Naive thymus-derived CD8-positive, alpha-beta T cell (primary cell): ENCODE measurements around the gene SLAMF1. TPM values are rescaled to one million over a fixed set of nuclear protein-coding genes. Genes with fewer than 3 reads are reported as not detected.

Source experiments
- ATAC-seq, 2 donors: fragments of 150-1000 bp; cut with Tn5 transposase in 1 of 2; sonication (Bioruptor Pico), chemical (Tn5 transposase) in 1 of 2; 1 replicate in 1 of 2; 2 replicates in 1 of 2; pipeline ENCODE4 v1.10.0; 2021; ENCODE audit warnings: mild to moderate bottlenecking in 2 of 2, moderate library complexity in 2 of 2
- POLR2A ChIA-PET: fragments of 350-600 bp; sonication (Branson Sonifier 250); formaldehyde crosslinking; loops from one replicate; lab custom pipeline; 2021; ENCODE audit warnings: antibody characterized with exemption; lab: Charles Lee
- DNase-seq, 10 donors: peaks; one replicate each; pipeline versions ENCODE4 v3.0.0 to v3.0.0-alpha.2; 2020 to 2022
- H3K27ac Mint-ChIP-seq, 10 donors: one replicate each; pipeline ENCODE4 v1.8.0; 2020 to 2022; ENCODE audit warnings: mild to moderate bottlenecking in 10 of 10, mixed read lengths in 10 of 10, moderate library complexity in 4 of 10, inconsistent platforms in 1 of 10
- H3K27me3 Mint-ChIP-seq, 5 donors: one replicate each; pipeline ENCODE4 v1.8.0; 2021 to 2022; ENCODE audit warnings: mixed read lengths in 5 of 5
- H3K36me3 Mint-ChIP-seq, 3 donors: one replicate each; pipeline ENCODE4 v1.8.0; 2020 to 2022; ENCODE audit warnings: mixed read lengths in 3 of 3, mild to moderate bottlenecking in 2 of 3, inconsistent platforms in 1 of 3
- H3K4me1 Mint-ChIP-seq, 4 donors: one replicate each; pipeline ENCODE4 v1.8.0; 2021 to 2022; ENCODE audit warnings: mixed read lengths in 4 of 4
- H3K4me3 Mint-ChIP-seq, 10 donors: one replicate each; pipeline ENCODE4 v1.8.0; 2020 to 2022; ENCODE audit warnings: mild to moderate bottlenecking in 10 of 10, mixed read lengths in 10 of 10, moderate library complexity in 6 of 10, inconsistent platforms in 1 of 10
- H3K9me3 Mint-ChIP-seq, 9 donors: one replicate each; pipeline ENCODE4 v1.8.0; 2020 to 2022; ENCODE audit warnings: mixed read lengths in 9 of 9, mild to moderate bottlenecking in 3 of 9, inconsistent platforms in 1 of 9, moderate library complexity in 1 of 9
- polyA plus RNA-seq, 3 donors: library from polyadenylated mRNA; unstranded; fragments of 300-500 nt; fragmentation: Illumina TruSeq; gene quantifications; one replicate each; pipeline ENCODE4 v1.2.3, GENCODE V29; 2021
- total RNA-seq, 8 experiments: library from RNA in 2 of 8; stranded (reverse) in 2 of 8; gene quantifications; one replicate each; pipeline ENCODE4 v1.2.3 and lab custom pipeline; 2021 to 2026

The SLAMF1 gene
- total and polyA plus RNA-seq, 5 experiments from 2014 or later, result 1.7 to 11.1 (median 3.9) TPM

DNA sequence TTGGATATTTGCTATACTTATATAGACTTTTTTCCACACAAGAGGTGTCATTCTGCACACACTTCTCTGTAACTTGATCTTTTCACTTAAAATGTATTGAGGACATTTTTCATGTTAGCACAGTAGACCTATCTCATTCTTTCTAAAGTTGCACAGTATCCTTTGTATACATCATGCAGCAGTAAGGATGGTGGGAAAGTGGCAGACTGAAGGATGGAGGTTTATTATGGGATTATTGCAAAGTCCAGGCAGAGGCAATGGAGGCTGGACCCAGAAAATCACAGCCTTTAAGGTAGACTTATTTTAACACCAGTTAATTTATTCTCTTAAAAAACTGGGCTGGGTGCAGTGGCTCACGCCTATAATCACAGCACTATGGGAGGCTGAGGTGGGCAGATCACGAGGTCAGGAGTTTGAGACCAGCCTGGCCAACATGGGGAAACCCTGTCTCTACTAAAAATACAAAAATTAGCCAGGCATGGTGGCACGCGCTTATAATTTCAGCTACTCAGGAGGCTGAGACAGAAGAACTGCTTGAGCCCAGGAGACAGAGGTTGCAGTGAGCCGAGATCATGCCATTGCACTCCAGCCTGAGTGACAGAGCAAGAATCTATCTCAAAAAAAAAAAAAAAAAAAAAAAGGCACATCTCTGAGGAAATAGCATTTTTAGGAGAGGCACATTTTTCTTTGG is 25.8 kb downstream of the SLAMF1 start:
- Mint-ChIP-seq H3K4me1 (peaks cover 36 to 78% (median 62%) of the 10 kb centered on the region in 4 donors), H3K27me3 (no peaks in the 10 kb centered on the region), H3K27ac (peak overlapping the region in 3 of 10 donors; percentile 2 to 94 (median 16)), H3K4me3 (peak overlapping the region in 1 of 10 donors; percentile 8), H3K9me3 (peaks cover 0 to 9% (median 0%) of the 10 kb centered on the region in 9 donors), H3K36me3 (peaks cover 0 to 28% (median 11%) of the 10 kb centered on the region in 3 donors)
- no peak for ATAC-seq
- POLR2A ChIA-PET, result interaction anchor here (0.6 to 1.4 kb wide), 3 partner anchors 8 to 216 kb away, joined by 3 to 7 read pairs (median 7); partner anchors contain the start of gene SLAMF1
- no peak for DNase-seq

DNA sequence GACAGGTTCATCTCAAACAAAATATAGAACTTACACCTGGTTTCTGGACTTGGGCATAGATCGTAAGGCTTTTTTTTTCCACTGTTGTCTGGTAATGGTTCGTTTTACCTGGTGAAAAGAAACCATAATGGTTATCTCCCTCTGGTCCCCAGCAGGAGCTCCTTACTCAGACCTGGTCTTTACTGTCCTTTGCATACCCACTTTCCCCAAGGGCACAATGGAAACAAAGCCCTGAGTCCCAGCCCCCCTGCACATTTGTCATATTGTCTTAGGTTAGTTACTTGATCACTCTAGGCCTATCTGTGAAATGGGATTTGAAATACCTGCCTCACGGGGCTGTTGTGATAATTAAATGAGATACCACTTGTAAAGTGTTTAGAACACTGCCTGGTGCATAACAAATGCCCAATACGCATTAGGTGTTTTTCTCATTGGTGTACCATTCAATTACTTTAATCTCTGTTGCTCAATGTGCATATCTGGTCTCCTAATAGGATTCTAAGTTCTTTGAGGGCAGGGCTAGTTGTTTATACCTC is 27.0 kb downstream of the SLAMF1 start:
- H3K36me3 Mint-ChIP-seq, result peaks cover 0 to 30% (median 11%) of the 10 kb centered on the region in 3 donors
- H3K4me1 Mint-ChIP-seq, result peaks cover 31 to 70% (median 50%) of the 10 kb centered on the region in 4 donors
- POLR2A ChIA-PET, result interaction anchor here (0.5 to 2.5 kb wide), 5 partner anchors 9 to 55 kb away, joined by 3 to 13 read pairs (median 8); partner anchors contain the start of gene SLAMF1
- H3K27ac Mint-ChIP-seq, result peak overlapping the region in 4 of 10 donors; percentile 17 to 59 (median 32)
- peaks cover 0 to 9% (median 0%) of the 10 kb centered on the region in 9 donors for H3K9me3 Mint-ChIP-seq
- DNase-seq, result no peak
- no peak for ATAC-seq
- H3K27me3 Mint-ChIP-seq, result no peaks in the 10 kb centered on the region
- no peak overlapping the region for H3K4me3 Mint-ChIP-seq

DNA sequence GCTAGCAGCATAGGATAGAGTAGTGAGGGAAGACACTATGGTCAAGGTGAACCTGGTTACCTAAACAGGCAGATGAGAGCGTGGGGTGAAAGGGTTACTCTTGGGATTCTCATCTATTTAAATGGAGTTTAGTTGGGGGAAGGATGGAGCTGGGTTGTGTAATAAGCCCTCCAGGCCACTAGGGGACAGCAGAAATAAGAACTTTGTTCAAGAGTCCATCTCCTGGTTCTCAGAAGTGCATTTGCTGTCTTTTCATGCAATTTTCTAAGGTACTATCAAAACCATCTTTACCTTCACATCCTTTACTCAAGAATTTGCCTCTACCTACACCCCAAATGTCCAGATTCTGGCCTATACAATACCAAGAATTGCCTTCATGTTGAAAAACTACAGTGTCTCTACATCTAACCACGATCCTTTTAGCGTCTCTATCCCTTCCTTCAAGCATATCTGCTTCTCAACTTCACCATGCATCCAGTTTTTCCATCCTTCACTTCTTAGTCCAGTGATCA is 28.0 kb downstream of the SLAMF1 start:
- Mint-ChIP-seq H3K36me3 (peaks cover 0 to 30% (median 8%) of the 10 kb centered on the region in 3 donors), H3K4me3 (no peak overlapping the region), H3K27ac (peak overlapping the region in 8 of 10 donors; percentile 17 to 68 (median 43)), H3K4me1 (peaks cover 27 to 67% (median 45%) of the 10 kb centered on the region in 4 donors), H3K9me3 (peaks cover 0 to 9% (median 0%) of the 10 kb centered on the region in 9 donors), H3K27me3 (no peaks in the 10 kb centered on the region)
- ATAC-seq, result peak; percentile 58 to 63
- DNase-seq, result peak in 7 of 10 donors; percentile 25 to 65 (median 39)
- POLR2A ChIA-PET, result interaction anchor here (1.2 to 2.5 kb wide), 6 partner anchors 9 to 56 kb away, joined by 3 to 13 read pairs (median 8); partner anchors contain the start of gene SLAMF1

DNA sequence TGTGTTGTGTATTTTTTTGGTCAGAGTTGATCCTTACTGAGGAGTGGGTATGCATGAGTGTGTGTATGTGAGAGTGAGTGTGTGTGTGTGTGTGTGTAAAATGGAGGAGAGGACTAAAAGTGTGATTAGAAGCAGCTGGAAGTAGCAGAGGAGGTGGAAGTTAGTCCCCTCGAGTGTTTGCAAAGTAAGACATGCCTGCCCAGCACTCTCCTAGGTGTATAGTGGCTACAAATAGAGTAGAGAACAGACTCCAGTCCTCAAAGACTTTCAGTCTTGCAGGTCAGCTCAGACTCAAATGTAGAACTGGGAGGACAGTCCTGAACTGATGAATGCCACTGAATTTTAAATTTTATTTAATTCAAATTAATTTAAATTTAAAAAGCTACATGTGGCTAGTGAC is 28.5 kb downstream of the SLAMF1 start:
- Mint-ChIP-seq H3K4me1 (peaks cover 24 to 63% (median 40%) of the 10 kb centered on the region in 4 donors), H3K9me3 (peaks cover 0 to 9% (median 0%) of the 10 kb centered on the region in 9 donors), H3K36me3 (peaks cover 0 to 26% (median 5%) of the 10 kb centered on the region in 3 donors), H3K4me3 (no peak overlapping the region), H3K27me3 (no peaks in the 10 kb centered on the region), H3K27ac (peak overlapping the region in 4 of 10 donors; percentile 2 to 36 (median 16))
- POLR2A ChIA-PET, result interaction anchor here (1.2 to 2.5 kb wide), 6 partner anchors 9 to 57 kb away, joined by 3 to 13 read pairs (median 8); partner anchors contain the start of gene SLAMF1
- no peak for ATAC-seq
- no peak for DNase-seq

DNA sequence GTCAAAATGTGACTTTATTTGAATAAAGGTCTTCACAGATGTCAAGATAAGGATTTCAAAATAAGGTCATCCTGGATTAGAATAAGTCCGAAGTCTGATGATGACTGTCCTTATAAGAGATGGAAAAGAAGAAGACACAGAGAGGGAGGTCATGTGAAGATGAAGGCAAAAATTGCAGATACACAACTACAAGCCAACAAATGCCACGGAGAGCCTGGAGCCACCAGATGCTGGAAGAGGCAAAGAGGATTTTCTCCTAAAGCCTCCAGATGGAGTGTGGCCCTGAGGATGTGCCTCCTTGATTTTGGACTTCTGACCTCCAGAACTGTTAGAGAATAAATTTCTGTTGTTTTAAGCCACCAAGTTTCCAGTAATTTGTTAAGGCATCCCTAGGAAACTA is 31.2 kb downstream of the SLAMF1 start:
- Mint-ChIP-seq H3K4me1 (peaks cover 13 to 39% (median 20%) of the 10 kb centered on the region in 4 donors), H3K9me3 (peaks cover 0 to 9% (median 0%) of the 10 kb centered on the region in 9 donors), H3K36me3 (peaks cover 0 to 34% (median 16%) of the 10 kb centered on the region in 3 donors), H3K4me3 (no peak overlapping the region), H3K27ac (peak overlapping the region in 1 of 10 donors; percentile 53), H3K27me3 (no peaks in the 10 kb centered on the region)
- DNase-seq (no peak), ATAC-seq (no peak)
- POLR2A ChIA-PET, result interaction anchor here (0.7 to 0.8 kb wide), 2 partner anchors 13 to 182 kb away, joined by 3 read pairs; no protein-coding TSS in a partner anchor

DNA sequence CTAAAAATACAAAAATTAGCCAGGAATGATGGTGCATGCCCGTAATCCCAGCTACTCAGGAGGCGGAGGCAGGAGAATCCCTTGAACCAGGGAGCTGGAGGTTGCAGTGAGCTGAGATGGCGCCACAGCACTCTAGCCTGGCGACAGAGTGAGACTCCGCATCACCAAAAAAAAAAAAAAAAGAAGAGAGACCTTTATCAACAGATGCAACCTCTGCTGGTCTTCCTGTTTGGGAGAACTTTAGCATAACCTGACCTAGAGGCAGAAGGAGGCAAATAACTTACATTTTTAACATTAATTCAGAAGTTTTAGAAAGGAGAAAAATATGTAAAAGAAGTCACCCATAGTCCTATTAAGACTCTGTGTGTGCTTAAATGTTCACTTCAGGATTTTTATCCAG is 32.4 kb downstream of the SLAMF1 start:
- no peak for DNase-seq
- Mint-ChIP-seq H3K36me3 (peaks cover 0 to 35% (median 16%) of the 10 kb centered on the region in 3 donors), H3K27ac (peak overlapping the region in 3 of 10 donors; percentile 36 to 46 (median 37)), H3K4me1 (peaks cover 13 to 35% (median 19%) of the 10 kb centered on the region in 4 donors), H3K27me3 (no peaks in the 10 kb centered on the region), H3K9me3 (peaks cover 0 to 7% (median 0%) of the 10 kb centered on the region in 9 donors), H3K4me3 (peak overlapping the region in 1 of 10 donors; percentile 51)
- POLR2A ChIA-PET, result interaction anchor here (0.6 to 1.1 kb wide), 2 partner anchors 32 to 52 kb away, joined by 3 read pairs; partner anchors contain the start of gene SLAMF1
- ATAC-seq, result peak; percentile 38 to 62

DNA sequence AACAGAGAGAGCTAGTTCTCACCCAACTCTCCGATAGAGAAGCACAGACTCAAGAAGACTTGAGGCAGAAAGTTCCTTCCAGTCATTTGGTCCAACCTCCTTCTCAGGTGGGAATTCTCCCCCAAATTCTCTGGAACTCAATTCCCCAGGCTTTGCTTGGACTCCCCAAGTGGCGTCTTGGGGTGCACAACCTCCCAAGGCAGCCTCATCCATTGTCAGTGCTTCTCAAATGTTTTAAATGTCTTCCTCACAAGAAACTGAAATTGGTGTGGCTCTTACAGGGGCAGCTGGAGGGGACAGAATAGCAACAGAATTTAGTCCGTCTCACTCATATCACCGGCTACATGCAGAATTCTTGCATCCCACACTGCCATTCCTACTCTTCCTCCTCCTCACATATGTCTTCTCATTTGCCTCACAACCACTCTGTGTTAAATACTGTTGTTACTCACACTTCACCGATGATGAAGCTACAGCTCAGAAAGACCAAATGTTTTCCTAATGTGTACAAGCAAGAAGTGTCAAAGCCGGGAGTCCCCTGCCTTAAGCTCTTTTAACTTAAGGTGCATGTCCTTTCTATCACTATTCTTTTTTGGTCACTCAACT is 34.1 kb downstream of the SLAMF1 start:
- ATAC-seq (no peak), DNase-seq (no peak)
- Mint-ChIP-seq H3K4me1 (peaks cover 0 to 22% (median 7%) of the 10 kb centered on the region in 4 donors), H3K27ac (no peak overlapping the region), H3K27me3 (no peaks in the 10 kb centered on the region), H3K36me3 (peaks cover 0 to 29% (median 12%) of the 10 kb centered on the region in 3 donors), H3K4me3 (no peak overlapping the region), H3K9me3 (no peaks in the 10 kb centered on the region)
- POLR2A ChIA-PET, result no interaction called here

DNA sequence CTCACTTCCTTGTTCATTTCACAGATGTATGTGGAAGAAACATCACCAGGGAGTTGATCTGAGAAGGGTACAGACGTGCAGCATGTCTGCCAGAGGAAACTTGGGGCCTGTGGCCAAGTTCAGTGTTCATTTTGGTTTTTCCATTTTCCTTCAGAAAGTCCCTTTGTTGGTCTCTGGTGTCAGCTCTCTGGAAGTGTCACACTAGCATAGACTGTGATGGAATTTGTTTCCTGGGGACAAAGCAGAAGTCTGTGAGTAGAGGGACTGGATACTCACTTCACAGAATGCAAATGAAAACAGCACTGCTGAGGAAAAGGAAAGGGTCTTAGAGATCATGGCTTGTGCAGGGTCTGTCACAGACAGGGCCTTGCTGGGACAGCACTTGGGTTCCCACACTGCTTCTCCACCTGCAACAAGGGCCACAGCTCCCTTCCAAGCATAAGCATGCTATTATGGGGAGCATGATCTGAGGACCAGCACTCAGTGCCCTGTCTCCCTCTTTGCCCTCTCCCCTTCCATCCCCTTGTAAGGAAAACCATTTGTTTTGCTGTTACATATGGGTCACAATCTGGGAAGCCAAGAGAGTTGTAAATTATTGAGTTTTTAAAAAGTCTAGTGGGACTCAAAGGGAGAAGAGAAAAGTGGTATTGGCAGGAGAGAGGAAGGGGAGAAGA is 36.1 kb downstream of the SLAMF1 start:
- H3K4me1 Mint-ChIP-seq, result peaks cover 11 to 34% (median 22%) of the 10 kb centered on the region in 4 donors
- ATAC-seq (no peak), DNase-seq (no peak)
- no peaks in the 10 kb centered on the region for H3K27me3 Mint-ChIP-seq
- H3K36me3 Mint-ChIP-seq, result peaks cover 0 to 26% (median 12%) of the 10 kb centered on the region in 3 donors
- peak overlapping the region in 3 of 10 donors; percentile 4 to 62 (median 16) for H3K27ac Mint-ChIP-seq
- POLR2A ChIA-PET, result interaction anchor here (2.1 to 2.5 kb wide), 2 partner anchors 8 to 18 kb away, joined by 5 to 8 read pairs; no protein-coding TSS in a partner anchor
- H3K9me3 Mint-ChIP-seq, result peaks cover 0 to 3% (median 0%) of the 10 kb centered on the region in 9 donors
- no peak overlapping the region for H3K4me3 Mint-ChIP-seq

DNA sequence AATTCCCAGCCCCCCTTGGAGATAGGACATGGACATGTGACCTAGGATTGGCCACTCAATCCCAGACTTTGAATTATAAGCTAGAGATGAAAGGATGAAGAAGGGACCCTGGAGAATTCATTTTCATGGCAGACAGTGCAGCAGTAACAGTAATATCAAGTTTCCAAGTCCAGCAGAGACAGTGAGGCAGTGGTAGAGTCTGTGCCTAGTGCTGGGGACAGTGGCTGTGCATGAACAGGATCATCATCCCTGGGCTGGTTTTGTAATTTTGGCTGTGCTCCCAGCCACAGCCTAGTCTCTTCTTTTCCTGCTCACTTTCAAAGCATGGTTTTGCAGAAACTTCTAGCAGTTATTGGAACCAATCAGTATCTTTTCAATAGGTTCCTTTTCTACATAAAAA is 37.9 kb downstream of the SLAMF1 start:
- POLR2A ChIA-PET, result interaction anchor here (0.7 to 2.5 kb wide), 8 partner anchors 10 to 195 kb away, joined by 3 to 11 read pairs (median 3); no protein-coding TSS in a partner anchor
- H3K4me3 Mint-ChIP-seq, result no peak overlapping the region
- H3K36me3 Mint-ChIP-seq, result peaks cover 5 to 26% (median 26%) of the 10 kb centered on the region in 3 donors
- ATAC-seq (no peak), DNase-seq (no peak)
- peaks cover 0 to 15% (median 8%) of the 10 kb centered on the region in 9 donors for H3K9me3 Mint-ChIP-seq
- no peaks in the 10 kb centered on the region for H3K27me3 Mint-ChIP-seq
- peaks cover 9 to 33% (median 27%) of the 10 kb centered on the region in 4 donors for H3K4me1 Mint-ChIP-seq
- peak overlapping the region in 4 of 10 donors; percentile 34 to 63 (median 51) for H3K27ac Mint-ChIP-seq

DNA sequence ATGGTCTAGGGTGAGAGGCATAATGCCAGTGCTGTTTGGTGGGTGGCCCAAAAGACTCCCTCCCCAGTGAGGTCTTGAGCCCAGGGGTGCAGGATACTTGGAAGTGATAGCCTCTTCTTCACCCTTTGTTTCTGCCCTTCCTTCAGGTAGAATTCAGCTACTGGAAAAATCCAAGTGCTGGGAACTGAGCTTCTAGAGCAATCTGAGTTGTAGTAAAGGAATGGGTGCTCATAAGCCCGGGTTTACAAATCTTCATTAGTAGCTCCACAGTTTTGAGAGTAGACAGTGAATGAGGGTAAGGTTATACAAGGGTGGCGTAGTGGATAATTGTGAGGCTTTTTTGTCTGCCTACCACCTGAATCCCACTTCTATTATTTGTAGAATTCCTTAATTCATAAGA is 38.3 kb downstream of the SLAMF1 start:
- H3K36me3 Mint-ChIP-seq, result peaks cover 5 to 30% (median 26%) of the 10 kb centered on the region in 3 donors
- ATAC-seq, result no peak
- peaks cover 0 to 20% (median 9%) of the 10 kb centered on the region in 9 donors for H3K9me3 Mint-ChIP-seq
- no peak for DNase-seq
- H3K27me3 Mint-ChIP-seq, result no peaks in the 10 kb centered on the region
- H3K27ac Mint-ChIP-seq, result peak overlapping the region in 4 of 10 donors; percentile 8 to 63 (median 43)
- POLR2A ChIA-PET, result interaction anchor here (0.7 to 4.5 kb wide), 8 partner anchors 10 to 195 kb away, joined by 3 to 16 read pairs (median 4); no protein-coding TSS in a partner anchor
- H3K4me1 Mint-ChIP-seq, result peaks cover 9 to 31% (median 26%) of the 10 kb centered on the region in 4 donors
- no peak overlapping the region for H3K4me3 Mint-ChIP-seq

DNA sequence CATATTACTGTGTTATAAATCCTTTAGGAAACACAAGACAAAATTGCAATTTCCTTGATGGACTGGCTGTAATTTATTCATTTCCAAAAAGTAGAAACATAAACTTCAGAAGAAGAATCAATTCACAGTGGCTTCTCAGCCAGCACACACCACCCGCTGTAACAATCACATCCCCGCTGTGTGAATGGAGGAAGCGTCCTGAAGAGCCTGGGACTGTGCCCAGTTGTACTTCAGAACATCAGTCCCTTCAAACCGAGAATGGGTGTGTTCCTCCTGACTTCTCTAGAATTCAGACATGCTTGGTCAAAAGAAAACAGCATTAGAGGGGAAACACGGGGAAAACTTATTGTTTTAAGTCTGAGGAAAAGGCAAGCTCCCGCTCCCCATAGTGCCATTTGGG is 38.8 kb downstream of the SLAMF1 start:
- Mint-ChIP-seq H3K27ac (peak overlapping the region in 3 of 10 donors; percentile 8 to 52 (median 41)), H3K36me3 (peaks cover 8 to 31% (median 26%) of the 10 kb centered on the region in 3 donors), H3K27me3 (no peaks in the 10 kb centered on the region)

More for the DNA sequence above, 38.8 kb downstream of the SLAMF1 start:
- Mint-ChIP-seq H3K4me3 (no peak overlapping the region), H3K9me3 (peaks cover 0 to 24% (median 12%) of the 10 kb centered on the region in 9 donors), H3K4me1 (peaks cover 9 to 31% (median 26%) of the 10 kb centered on the region in 4 donors)
- DNase-seq (no peak), ATAC-seq (no peak)
- POLR2A ChIA-PET, result interaction anchor here (0.7 to 4.5 kb wide), 6 partner anchors 30 to 179 kb away, joined by 3 to 16 read pairs (median 4); no protein-coding TSS in a partner anchor
